Liver (tissue), 9 donors: Measurements from ENCODE around the gene JAG1. TPM values are rescaled to one million over a fixed set of nuclear protein-coding genes. Genes with fewer than 3 reads are reported as not detected.
A peak's percentile ranks its signal among the peaks of the same experiment; 100 is the strongest.

ENCODE experiments used
- DNase-seq: peaks from one replicate; pipeline ENCODE4 v3.0.0-alpha.2; 2017; ENCODE audit warnings: low spot score
- H3K27ac ChIP-seq, 2 donors: one replicate each; pipeline ENCODE4 v1.7.0; 2013; ENCODE audit warnings: inconsistent platforms in 2 of 2, low read length in 2 of 2, control low read depth in 1 of 2, low read depth in 1 of 2, mild to moderate bottlenecking in 1 of 2
- H3K27me3 ChIP-seq, 4 donors: one replicate each; pipeline versions ENCODE4 v1.6.1 to v1.7.0; 2013; ENCODE audit warnings: low read length in 3 of 4, inconsistent platforms in 1 of 4, mild to moderate bottlenecking in 1 of 4, moderate library complexity in 1 of 4; ENCODE audit not compliant: control insufficient read depth in 4 of 4, insufficient read depth in 4 of 4
- H3K36me3 ChIP-seq, 4 donors: one replicate each; pipeline versions ENCODE4 v1.6.1 to v1.7.0; 2013; ENCODE audit warnings: low read length in 3 of 4, mild to moderate bottlenecking in 3 of 4, low read depth in 1 of 4, moderate library complexity in 1 of 4; ENCODE audit not compliant: control insufficient read depth in 4 of 4, insufficient read depth in 3 of 4
- H3K4me1 ChIP-seq, 4 donors: one replicate each; pipeline versions ENCODE4 v1.6.1 to v1.7.0; 2013; ENCODE audit warnings: low read length in 3 of 4, mild to moderate bottlenecking in 3 of 4, moderate library complexity in 1 of 4; ENCODE audit not compliant: control insufficient read depth in 4 of 4, insufficient read depth in 4 of 4
- H3K4me3 ChIP-seq, 3 donors: one replicate each; pipeline versions ENCODE4 v1.6.1 to v1.7.0; 2013; ENCODE audit warnings: low read length in 3 of 3, control low read depth in 1 of 3, low read depth in 1 of 3, mild to moderate bottlenecking in 1 of 3
- H3K9ac ChIP-seq, 2 donors: one replicate each; pipeline ENCODE4 v1.7.0; 2013; ENCODE audit warnings: low read length in 2 of 2, mild to moderate bottlenecking in 2 of 2, moderate library complexity in 2 of 2, control low read depth in 1 of 2, low read depth in 1 of 2
- H3K9me3 ChIP-seq, 4 donors: one replicate each; pipeline versions ENCODE4 v1.6.1 to v1.7.0; 2013; ENCODE audit warnings: low read length in 3 of 4; ENCODE audit not compliant: control insufficient read depth in 4 of 4
- CTCF ChIP-seq: fragments of 150-350 bp; IDR thresholded peaks from 2 replicates; pipeline ENCODE4 v1.5.1; 2017; ENCODE audit warnings: improper control_type of control experiment, low read depth, low read length; ENCODE audit not compliant: missing input control
- EGR1 ChIP-seq, 2 donors: IDR thresholded peaks; 2 replicates each; pipeline ENCODE4 v1.6.1; 2016 to 2018; ENCODE audit warnings: antibody characterized with exemption in 2 of 2, low read depth in 2 of 2
- FOXA1 ChIP-seq: IDR thresholded peaks from 2 replicates; pipeline ENCODE4 v1.6.1; 2016; ENCODE audit warnings: antibody characterized with exemption
- FOXA2 ChIP-seq: IDR thresholded peaks from 2 replicates; pipeline ENCODE4 v1.6.1; 2016; ENCODE audit warnings: antibody characterized with exemption
- GABPA ChIP-seq, 2 donors: IDR thresholded peaks in 1 of 2; conservative IDR thresholded peaks in 1 of 2; 2 replicates each; pipeline ENCODE4 v1.6.1; 2016; ENCODE audit warnings: antibody characterized with exemption in 2 of 2, mild to moderate bottlenecking in 1 of 2, moderate library complexity in 1 of 2
- HNF4A ChIP-seq, 2 donors: conservative IDR thresholded peaks; 2 replicates each; pipeline ENCODE4 v1.6.1; 2016; ENCODE audit warnings: antibody characterized with exemption in 2 of 2, mild to moderate bottlenecking in 2 of 2
- HNF4G ChIP-seq: IDR thresholded peaks from 2 replicates; pipeline ENCODE4 v1.6.1; 2016; ENCODE audit warnings: antibody characterized with exemption
- JUND ChIP-seq, 2 donors: IDR thresholded peaks; 2 replicates each; pipeline ENCODE4 v1.6.1; 2016; ENCODE audit warnings: antibody characterized with exemption in 2 of 2
- NR2F2 ChIP-seq: IDR thresholded peaks from 2 replicates; pipeline ENCODE4 v1.6.1; 2016; ENCODE audit warnings: antibody characterized with exemption
- RAD21 ChIP-seq, 2 donors: IDR thresholded peaks; 2 replicates each; pipeline ENCODE4 v1.6.1; 2016; ENCODE audit warnings: antibody characterized with exemption in 2 of 2, mild to moderate bottlenecking in 2 of 2
- REST ChIP-seq: IDR thresholded peaks from 2 replicates; pipeline ENCODE4 v1.6.1; 2016; ENCODE audit warnings: antibody characterized with exemption, mild to moderate bottlenecking
- RXRA ChIP-seq, 2 donors: IDR thresholded peaks; 2 replicates each; pipeline ENCODE4 v1.6.1; 2017 to 2018; ENCODE audit warnings: antibody characterized with exemption in 2 of 2, mild to moderate bottlenecking in 1 of 2
- SP1 ChIP-seq: IDR thresholded peaks from 2 replicates; pipeline ENCODE4 v1.6.1; 2018; ENCODE audit warnings: antibody characterized with exemption, mild to moderate bottlenecking
- TAF1 ChIP-seq: conservative IDR thresholded peaks from 2 replicates; pipeline ENCODE4 v1.6.1; 2016; ENCODE audit warnings: antibody characterized with exemption, mild to moderate bottlenecking
- YY1 ChIP-seq: IDR thresholded peaks from 2 replicates; pipeline ENCODE4 v1.6.1; 2016; ENCODE audit warnings: antibody characterized with exemption, mild to moderate bottlenecking
- ZBTB33 ChIP-seq: IDR thresholded peaks from 2 replicates; pipeline ENCODE4 v1.6.1; 2016; ENCODE audit warnings: antibody characterized with exemption
- WGBS: extraction: QIAGEN DNeasy Blood & Tissue Kit; methylation state at CpG from one replicate; pipeline ENCODE4 v1.1.7; 2013; 5-methylcytosine and 5-hydroxymethylcytosine counted together
- polyA plus RNA-seq, 2 donors: library from polyadenylated mRNA; stranded (reverse) in 1 of 2; unstranded in 1 of 2; fragments of 200-250 nt in 1 of 2; fragments of >200 nt in 1 of 2; fragmentation: Nextera tagmentation in 1 of 2; extraction: Ambion mirVana in 1 of 2; gene quantifications; one replicate each; pipeline versions ENCODE4 v1.2.1 to v1.2.3, GENCODE V29; 2013 to 2015
- total RNA-seq, 2 donors: library from RNA; depleted of rRNA; stranded (reverse); fragments of >200 nt; gene quantifications; one replicate each; pipeline ENCODE4 v1.2.3, GENCODE V29; 2014
- TF ChIP-seq, protein P1 (sequence below): IDR thresholded peaks from 2 replicates; pipeline ENCODE4 v1.6.1; 2016; ENCODE audit warnings: antibody characterized with exemption
- TF ChIP-seq, protein P2 (sequence below): IDR thresholded peaks from 2 replicates; pipeline ENCODE4 v1.6.1; 2016; ENCODE audit warnings: antibody characterized with exemption
- donor health status: healthy.
- donor health status: healthy.
- donor health status: healthy.
- donor health status: healthy.
- donor health status: healthy.

Gene JAG1
- total and polyA plus RNA-seq, 4 donors = 1.8 to 16.6 (median 4.6) TPM

GRCh38 chr20:10611357-10611756 is 62.4 kb downstream of the JAG1 start:
- 72% methylated on average over 1 of the region's 1 CpG for WGBS
- DNase-seq = no peak
- TF ChIP-seq RAD21 (IDR thresholded peaks at IDR 0.05) (peak; percentile 42 to 67), CTCF (no peak)

GRCh38 chr20:10610251-10610650 is 63.5 kb downstream of the JAG1 start:
- H3K4me3 ChIP-seq = no peak overlapping the region
- DNase-seq = no peak
- no peaks in the 10 kb centered on the region for H3K27me3 ChIP-seq
- peaks cover 0 to 2% (median 0%) of the 10 kb centered on the region in 4 donors for H3K36me3 ChIP-seq
- 83% methylated on average over 5 of the region's 5 CpGs for WGBS
- H3K9me3 ChIP-seq = no peaks in the 10 kb centered on the region
- no peak overlapping the region for H3K27ac ChIP-seq
- no peak overlapping the region for H3K9ac ChIP-seq
- TF ChIP-seq RXRA (IDR thresholded peaks at IDR 0.05) (no peak), TAF1 (no peak), SP1 (no peak), RAD21 (IDR thresholded peaks at IDR 0.05) (no peak), FOXA2 (no peak), YY1 (no peak), EGR1 (IDR thresholded peaks at IDR 0.05; ENCODE audit: low read depth in 2 of 2) (no peak), HNF4G (no peak), HNF4A (conservative IDR thresholded peaks at IDR 0.05) (no peak), FOXA1 (no peak), REST (no peak), JUND (IDR thresholded peaks at IDR 0.05) (no peak), ZBTB33 (no peak), CTCF (no peak), NR2F2 (no peak), GABPA (IDR thresholded peaks at IDR 0.05 in 1 of 2, conservative IDR thresholded peaks at IDR 0.05 in 1 of 2) (no peak)
- TF ChIP-seq, protein P1, sequence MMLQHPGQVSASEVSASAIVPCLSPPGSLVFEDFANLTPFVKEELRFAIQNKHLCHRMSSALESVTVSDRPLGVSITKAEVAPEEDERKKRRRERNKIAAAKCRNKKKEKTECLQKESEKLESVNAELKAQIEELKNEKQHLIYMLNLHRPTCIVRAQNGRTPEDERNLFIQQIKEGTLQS = no peak
- TF ChIP-seq, protein P2, sequence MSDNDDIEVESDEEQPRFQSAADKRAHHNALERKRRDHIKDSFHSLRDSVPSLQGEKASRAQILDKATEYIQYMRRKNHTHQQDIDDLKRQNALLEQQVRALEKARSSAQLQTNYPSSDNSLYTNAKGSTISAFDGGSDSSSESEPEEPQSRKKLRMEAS = no peak
- H3K4me1 ChIP-seq = no peaks in the 10 kb centered on the region

More at GRCh38 chr20:10611357-10611756, 62.4 kb downstream of the JAG1 start:
- H3K27ac ChIP-seq = no peak overlapping the region
- H3K9me3 ChIP-seq = no peaks in the 10 kb centered on the region
- no peaks in the 10 kb centered on the region for H3K4me1 ChIP-seq
- no peak overlapping the region for H3K4me3 ChIP-seq
- H3K9ac ChIP-seq = no peak overlapping the region
- H3K36me3 ChIP-seq = peaks cover 0 to 2% (median 0%) of the 10 kb centered on the region in 4 donors
- no peaks in the 10 kb centered on the region for H3K27me3 ChIP-seq
